DOHH2 (cell line): ENCODE results near the gene PRTN3.

Experiments used
- EZH2phosphoT487 ChIP-seq: fragments of 200-600 bp; sonication (generic); IDR thresholded peaks from 2 replicates; pipeline ENCODE4 v1.6.1; 2017; ENCODE audit warnings: borderline replicate concordance, mild to moderate bottlenecking, antibody characterized with exemption, low read length, moderate library complexity, mixed read lengths
- TF ChIP-seq, protein P1 (sequence below): fragments of 200-600 bp; sonication (generic); IDR thresholded peaks from one replicate; pipeline ENCODE4 v1.5.1; 2014; ENCODE audit warnings: antibody characterized with exemption, mild to moderate bottlenecking, low read depth, low read length; ENCODE audit not compliant: poor library complexity, severe bottlenecking

- TF ChIP-seq, protein P1, sequence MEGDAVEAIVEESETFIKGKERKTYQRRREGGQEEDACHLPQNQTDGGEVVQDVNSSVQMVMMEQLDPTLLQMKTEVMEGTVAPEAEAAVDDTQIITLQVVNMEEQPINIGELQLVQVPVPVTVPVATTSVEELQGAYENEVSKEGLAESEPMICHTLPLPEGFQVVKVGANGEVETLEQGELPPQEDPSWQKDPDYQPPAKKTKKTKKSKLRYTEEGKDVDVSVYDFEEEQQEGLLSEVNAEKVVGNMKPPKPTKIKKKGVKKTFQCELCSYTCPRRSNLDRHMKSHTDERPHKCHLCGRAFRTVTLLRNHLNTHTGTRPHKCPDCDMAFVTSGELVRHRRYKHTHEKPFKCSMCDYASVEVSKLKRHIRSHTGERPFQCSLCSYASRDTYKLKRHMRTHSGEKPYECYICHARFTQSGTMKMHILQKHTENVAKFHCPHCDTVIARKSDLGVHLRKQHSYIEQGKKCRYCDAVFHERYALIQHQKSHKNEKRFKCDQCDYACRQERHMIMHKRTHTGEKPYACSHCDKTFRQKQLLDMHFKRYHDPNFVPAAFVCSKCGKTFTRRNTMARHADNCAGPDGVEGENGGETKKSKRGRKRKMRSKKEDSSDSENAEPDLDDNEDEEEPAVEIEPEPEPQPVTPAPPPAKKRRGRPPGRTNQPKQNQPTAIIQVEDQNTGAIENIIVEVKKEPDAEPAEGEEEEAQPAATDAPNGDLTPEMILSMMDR = no peak
- TF ChIP-seq EZH2phosphoT487 = no peak
These were observed 27.9 kb downstream of the PRTN3 start for GRCh38 chr19:868458-869244.
